IMR-90 (cell line): ENCODE measurements around the gene RNF166.

Source experiments
- BHLHE40 ChIP-seq: fragments of 150-350 bp; IDR thresholded peaks from 2 replicates; pipeline ENCODE4 v1.6.1; 2016; ENCODE audit warnings: mild to moderate bottlenecking, low read depth, low read length
- CHD1 ChIP-seq: IDR thresholded peaks from 2 replicates; pipeline ENCODE4 v1.6.1; 2012; ENCODE audit warnings: low read depth, low read length, improper control_type of control experiment
- FOS ChIP-seq: fragments of 150-350 bp; IDR thresholded peaks from 2 replicates; pipeline ENCODE4 v1.6.1; 2016; ENCODE audit warnings: low read depth, low read length
- MAFK ChIP-seq: IDR thresholded peaks from 2 replicates; pipeline ENCODE4 v1.6.1; 2012; ENCODE audit warnings: low read depth, low read length, improper control_type of control experiment
- NFE2L2 ChIP-seq: fragments of 150-350 bp; IDR thresholded peaks from 2 replicates; pipeline ENCODE4 v1.6.1; 2016; ENCODE audit warnings: low read depth, mild to moderate bottlenecking, low read length
- POLR2A ChIP-seq: IDR thresholded peaks from 2 replicates; pipeline ENCODE4 v1.6.1; 2012; ENCODE audit warnings: mild to moderate bottlenecking, low read depth, low read length
- RAD21 ChIP-seq: IDR thresholded peaks from 2 replicates; pipeline ENCODE4 v1.6.1; 2012; ENCODE audit warnings: low read length, improper control_type of control experiment
- SMC3 ChIP-seq: fragments of 150-350 bp; IDR thresholded peaks from 2 replicates; pipeline ENCODE4 v1.6.1; 2016; ENCODE audit warnings: low read depth, mild to moderate bottlenecking, antibody characterized with exemption, low read length, moderate library complexity
- TF ChIP-seq, protein P1 (sequence below): conservative IDR thresholded peaks from 2 replicates; pipeline ENCODE4 v1.5.1; 2012; ENCODE audit warnings: mild to moderate bottlenecking, low read depth, low read length, improper control_type of control experiment
- TF ChIP-seq, protein P2 (sequence below): fragments of 150-350 bp; IDR thresholded peaks from 2 replicates; pipeline ENCODE4 v1.6.1; 2017; ENCODE audit warnings: mild to moderate bottlenecking, antibody characterized with exemption, low read length, low read depth
- TF ChIP-seq, protein P3 (sequence below): fragments of 150-350 bp; IDR thresholded peaks from 2 replicates; pipeline ENCODE4 v1.6.1; 2016; ENCODE audit warnings: low read depth, mild to moderate bottlenecking, low read length, moderate library complexity, borderline replicate concordance

DNA sequence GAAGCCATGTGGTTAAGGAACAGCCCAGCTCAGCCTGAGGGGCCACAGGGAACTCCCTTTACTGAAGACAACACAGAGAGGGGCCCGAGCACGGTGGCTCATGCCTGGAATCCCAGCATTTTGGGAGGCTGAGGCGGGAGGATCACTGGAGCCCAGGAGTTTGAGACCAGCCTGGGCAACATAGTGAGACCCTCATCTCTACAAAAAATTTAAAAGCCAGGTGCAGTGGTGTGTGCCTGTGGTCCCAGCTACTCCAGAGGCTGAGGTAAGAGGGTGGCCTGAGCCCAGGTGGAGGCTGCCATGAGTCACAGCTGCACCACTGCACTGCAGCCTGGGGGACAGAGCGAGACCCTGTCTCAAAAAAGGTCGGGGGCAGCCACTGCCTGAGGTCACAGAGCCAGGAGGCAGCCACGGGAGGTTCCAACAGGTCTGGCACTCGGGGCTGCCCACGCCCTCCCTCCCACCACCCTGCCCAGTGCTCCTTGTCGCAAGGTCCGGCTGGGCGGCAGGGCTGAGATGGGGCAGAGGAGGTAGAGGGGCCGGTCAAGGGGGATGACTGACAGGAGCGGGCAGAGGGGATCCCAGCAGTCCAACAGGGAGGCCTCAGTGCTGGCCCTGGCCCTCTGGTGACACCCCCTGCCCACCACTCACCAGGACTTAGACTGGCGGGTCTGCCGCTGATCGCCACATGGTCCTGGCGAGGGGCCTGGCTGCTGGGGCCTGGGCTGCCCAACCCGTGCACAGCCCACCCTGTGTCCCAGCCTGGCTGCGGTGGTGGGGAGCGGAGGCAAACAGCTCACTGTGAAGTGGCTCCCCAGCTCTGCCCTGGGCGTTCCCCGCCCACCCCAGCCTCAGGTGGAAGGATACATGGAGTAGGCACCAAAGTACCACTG, 58.8 kb downstream of the RNF166 start:
- TF ChIP-seq SMC3 (no peak), BHLHE40 (no peak), NFE2L2 (no peak), FOS (no peak), POLR2A (no peak), RAD21 (no peak), CHD1 (no peak), MAFK (no peak)
- TF ChIP-seq, protein P1, sequence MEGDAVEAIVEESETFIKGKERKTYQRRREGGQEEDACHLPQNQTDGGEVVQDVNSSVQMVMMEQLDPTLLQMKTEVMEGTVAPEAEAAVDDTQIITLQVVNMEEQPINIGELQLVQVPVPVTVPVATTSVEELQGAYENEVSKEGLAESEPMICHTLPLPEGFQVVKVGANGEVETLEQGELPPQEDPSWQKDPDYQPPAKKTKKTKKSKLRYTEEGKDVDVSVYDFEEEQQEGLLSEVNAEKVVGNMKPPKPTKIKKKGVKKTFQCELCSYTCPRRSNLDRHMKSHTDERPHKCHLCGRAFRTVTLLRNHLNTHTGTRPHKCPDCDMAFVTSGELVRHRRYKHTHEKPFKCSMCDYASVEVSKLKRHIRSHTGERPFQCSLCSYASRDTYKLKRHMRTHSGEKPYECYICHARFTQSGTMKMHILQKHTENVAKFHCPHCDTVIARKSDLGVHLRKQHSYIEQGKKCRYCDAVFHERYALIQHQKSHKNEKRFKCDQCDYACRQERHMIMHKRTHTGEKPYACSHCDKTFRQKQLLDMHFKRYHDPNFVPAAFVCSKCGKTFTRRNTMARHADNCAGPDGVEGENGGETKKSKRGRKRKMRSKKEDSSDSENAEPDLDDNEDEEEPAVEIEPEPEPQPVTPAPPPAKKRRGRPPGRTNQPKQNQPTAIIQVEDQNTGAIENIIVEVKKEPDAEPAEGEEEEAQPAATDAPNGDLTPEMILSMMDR: no peak
- TF ChIP-seq, protein P2, sequence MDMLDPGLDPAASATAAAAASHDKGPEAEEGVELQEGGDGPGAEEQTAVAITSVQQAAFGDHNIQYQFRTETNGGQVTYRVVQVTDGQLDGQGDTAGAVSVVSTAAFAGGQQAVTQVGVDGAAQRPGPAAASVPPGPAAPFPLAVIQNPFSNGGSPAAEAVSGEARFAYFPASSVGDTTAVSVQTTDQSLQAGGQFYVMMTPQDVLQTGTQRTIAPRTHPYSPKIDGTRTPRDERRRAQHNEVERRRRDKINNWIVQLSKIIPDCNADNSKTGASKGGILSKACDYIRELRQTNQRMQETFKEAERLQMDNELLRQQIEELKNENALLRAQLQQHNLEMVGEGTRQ: no peak
- TF ChIP-seq, protein P3, sequence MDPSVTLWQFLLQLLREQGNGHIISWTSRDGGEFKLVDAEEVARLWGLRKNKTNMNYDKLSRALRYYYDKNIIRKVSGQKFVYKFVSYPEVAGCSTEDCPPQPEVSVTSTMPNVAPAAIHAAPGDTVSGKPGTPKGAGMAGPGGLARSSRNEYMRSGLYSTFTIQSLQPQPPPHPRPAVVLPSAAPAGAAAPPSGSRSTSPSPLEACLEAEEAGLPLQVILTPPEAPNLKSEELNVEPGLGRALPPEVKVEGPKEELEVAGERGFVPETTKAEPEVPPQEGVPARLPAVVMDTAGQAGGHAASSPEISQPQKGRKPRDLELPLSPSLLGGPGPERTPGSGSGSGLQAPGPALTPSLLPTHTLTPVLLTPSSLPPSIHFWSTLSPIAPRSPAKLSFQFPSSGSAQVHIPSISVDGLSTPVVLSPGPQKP: no peak
